HCT116 (cell line): ENCODE data around the gene SIT1. TPM values are rescaled to one million over a fixed set of nuclear protein-coding genes. Genes with fewer than 3 reads are reported as not detected.

Experiments used
- ATAC-seq: fragments of 200-7000 bp; cut with Tn5 transposase; 2 replicates; pipeline ENCODE4 v1.9.1; 2020; ENCODE audit warnings: mild to moderate bottlenecking, moderate library complexity
- BruUV-seq: library from RNA; stranded (reverse); fragments of 400-500 nt; replicated peaks from 2 replicates; lab custom pipeline; 2021; lab: Mats Ljungman, UMichigan
- CTCF ChIA-PET: fragments of 300-600 bp; sonication (Branson Sonifier 250); formaldehyde crosslinking; loops from one replicate; lab custom pipeline; 2021; ENCODE audit warnings: antibody characterized with exemption; lab: Charles Lee
- POLR2A ChIA-PET: fragments of 300-600, 350-600 bp; sonication (Branson Sonifier 250); formaldehyde crosslinking; loops from one replicate; lab custom pipeline; 2021; ENCODE audit warnings: antibody characterized with exemption; lab: Charles Lee
- RAD21 ChIA-PET, 2 experiments: fragments of 300-600 bp; sonication (Branson Sonifier 250); formaldehyde crosslinking; loops; one replicate each; lab custom pipeline; 2023; ENCODE audit warnings: low total read pairs in 2 of 2; ENCODE audit not compliant: uncharacterized antibody in 2 of 2, unreplicated experiment in 2 of 2, low non-redundant PET in 1 of 2; lab: Charles Lee
- DNase-seq: peaks from one replicate; pipeline ENCODE4 v3.0.0-alpha.2; 2010; ENCODE audit warnings: low read depth, low spot score
- H2AFZ ChIP-seq: fragments of 200-600 bp; shearing (Covaris generic), sonication (generic); 2 replicates; pipeline ENCODE4 v1.6.1; 2017; ENCODE audit warnings: low read depth, mixed run types, mixed read lengths, antibody characterized with exemption, low read length; ENCODE audit not compliant: poor library complexity, severe bottlenecking
- H3K27ac ChIP-seq: 2 replicates; pipeline ENCODE4 v1.5.1; 2012; ENCODE audit warnings: low read depth, low read length
- H3K27me3 ChIP-seq: fragments of 200-600 bp; sonication (generic); 2 replicates; pipeline ENCODE4 v1.6.1; 2016; ENCODE audit warnings: mixed run types, low read length, mixed read lengths; ENCODE audit not compliant: insufficient read depth
- H3K36me3 ChIP-seq, 2 experiments: fragments of 200-500 bp in 1 of 2; fragments of 200-600 bp in 1 of 2; sonication (Bioruptor generic) in 1 of 2; sonication (generic) in 1 of 2; 2 replicates each; pipeline versions ENCODE4 v1.5.1 to v1.6.1; 2014 to 2016; ENCODE audit warnings: low read length in 2 of 2, inconsistent platforms in 1 of 2, mixed read lengths in 1 of 2, mixed run types in 1 of 2; ENCODE audit not compliant: insufficient read depth in 2 of 2, control insufficient read depth in 1 of 2
- H3K4me1 ChIP-seq, 2 experiments: fragments of 200-600 bp in 1 of 2; sonication (generic) in 1 of 2; 2 replicates each; pipeline versions ENCODE4 v1.5.1 to v1.6.1; 2012 to 2017; ENCODE audit warnings: low read length in 2 of 2, inconsistent platforms in 1 of 2, mild to moderate bottlenecking in 1 of 2, mixed read lengths in 1 of 2, mixed run types in 1 of 2, moderate library complexity in 1 of 2; ENCODE audit not compliant: insufficient read depth in 2 of 2, control insufficient read depth in 1 of 2
- H3K4me2 ChIP-seq: fragments of 200-600 bp; sonication (generic); 2 replicates; pipeline ENCODE4 v1.6.1; 2017; ENCODE audit warnings: mixed run types, low read length, mixed read lengths
- H3K4me3 ChIP-seq, 2 experiments: fragments of 200-600 bp in 1 of 2; sonication (generic) in 1 of 2; replicated peaks in 1 of 2; 2 replicates each; pipeline ENCODE4 v1.5.1; 2011 to 2016; ENCODE audit warnings: low read length in 2 of 2, control low read depth in 1 of 2, low read depth in 1 of 2, mild to moderate bottlenecking in 1 of 2, mixed read lengths in 1 of 2, mixed run types in 1 of 2
- H3K79me2 ChIP-seq: fragments of 200-600 bp; sonication (generic); 2 replicates; pipeline ENCODE4 v1.6.1; 2017; ENCODE audit warnings: mild to moderate bottlenecking, mixed run types, low read length, moderate library complexity, mixed read lengths; ENCODE audit not compliant: insufficient read depth
- H3K9ac ChIP-seq: fragments of 200-600 bp; sonication (generic); 2 replicates; pipeline ENCODE4 v1.6.1; 2016; ENCODE audit warnings: low read length, mixed read lengths
- H3K9me2 ChIP-seq: fragments of 200-600 bp; sonication (generic), shearing (Covaris generic); 2 replicates; pipeline ENCODE4 v1.6.1; 2017; ENCODE audit warnings: mixed run types, mild to moderate bottlenecking, moderate library complexity; ENCODE audit not compliant: insufficient read depth
- H3K9me3 ChIP-seq, 2 experiments: fragments of 200-500 bp in 1 of 2; fragments of 200-600 bp in 1 of 2; sonication (Bioruptor generic) in 1 of 2; sonication (generic) in 1 of 2; 2 replicates each; pipeline ENCODE4 v1.6.1; 2014 to 2017; ENCODE audit warnings: low read length in 2 of 2, mixed read lengths in 2 of 2, inconsistent platforms in 1 of 2, low read depth in 1 of 2, mild to moderate bottlenecking in 1 of 2, mixed run types in 1 of 2, moderate library complexity in 1 of 2; ENCODE audit not compliant: control insufficient read depth in 1 of 2, insufficient read depth in 1 of 2
- H4K20me1 ChIP-seq: fragments of 200-600 bp; sonication (generic), shearing (Covaris generic); 2 replicates; pipeline ENCODE4 v1.6.1; 2017; ENCODE audit warnings: mixed run types, mild to moderate bottlenecking, moderate library complexity; ENCODE audit not compliant: insufficient read depth
- CBX3 ChIP-seq: IDR thresholded peaks from 2 replicates; pipeline ENCODE4 v1.6.1; 2012; ENCODE audit warnings: low read depth
- EZH2 ChIP-seq: fragments of 200-600 bp; sonication (generic); IDR thresholded peaks from 2 replicates; pipeline ENCODE4 v1.6.1; 2017; ENCODE audit warnings: antibody characterized with exemption, mixed run types
- EZH2phosphoT487 ChIP-seq: fragments of 200-600 bp; IDR thresholded peaks from 2 replicates; pipeline ENCODE4 v1.6.1; 2018; ENCODE audit warnings: antibody characterized with exemption, borderline replicate concordance
- FOSL1 ChIP-seq: IDR thresholded peaks from 2 replicates; pipeline ENCODE4 v1.6.1; 2012; ENCODE audit warnings: low read depth
- POLR2A ChIP-seq: IDR thresholded peaks from 2 replicates; pipeline ENCODE4 v1.7.0; 2011; ENCODE audit warnings: borderline replicate concordance; ENCODE audit not compliant: insufficient read depth, insufficient read length; ENCODE audit errors: extremely low read depth
- POLR2AphosphoS5 ChIP-seq: IDR thresholded peaks from 2 replicates; pipeline ENCODE4 v1.6.1; 2011; ENCODE audit warnings: mild to moderate bottlenecking, low read depth, low read length, moderate library complexity
- REST ChIP-seq: IDR thresholded peaks from 2 replicates; pipeline ENCODE4 v1.6.1; 2012; ENCODE audit warnings: low read depth
- TCF7L2 ChIP-seq: IDR thresholded peaks from 2 replicates; pipeline ENCODE4 v1.7.0; 2011; ENCODE audit warnings: borderline replicate concordance, inconsistent platforms; ENCODE audit not compliant: insufficient read depth, insufficient read length; ENCODE audit errors: extremely low read depth
- YY1 ChIP-seq: IDR thresholded peaks from 2 replicates; pipeline ENCODE4 v1.6.1; 2011; ENCODE audit warnings: low read length, low read depth, moderate library complexity, mild to moderate bottlenecking; ENCODE audit not compliant: insufficient replicate concordance; ENCODE audit errors: extremely low read depth
- ZFX ChIP-seq: fragments of 450-650 bp; IDR thresholded peaks from 2 replicates; pipeline ENCODE4 v1.6.1; 2017
- ZNF274 ChIP-seq: fragments of 200-500 bp; sonication (Bioruptor generic); IDR thresholded peaks from 2 replicates; pipeline ENCODE4 v1.6.1; 2014; ENCODE audit warnings: mild to moderate bottlenecking, low read depth, low read length, inconsistent platforms
- intact Hi-C: fragments of 100-400 bp; cut with micrococcal nuclease; formaldehyde crosslinking; loops from 2 replicates; pipeline ENCODE4 v1.10.0; 2022
- total RNA-seq: library from RNA; stranded (reverse); gene quantifications from one replicate; pipeline ENCODE4 v1.2.1, GENCODE V29; 2021; ENCODE audit not compliant: unreplicated experiment
- TF ChIP-seq, protein P1 (sequence below): IDR thresholded peaks from 2 replicates; pipeline ENCODE4 v1.6.1; 2011; ENCODE audit warnings: mild to moderate bottlenecking, low read length, moderate library complexity; ENCODE audit not compliant: insufficient replicate concordance; ENCODE audit errors: extremely low read depth

SIT1 gene
- total RNA-seq, 1 experiment from 2014 or later: not detected

GRCh38 chr9:35615981-35616680 lies 34.6 kb downstream of the SIT1 start:
- POLR2A ChIA-PET: no interaction called here
- Histone ChIP-seq H3K9me3 (no peaks in the 10 kb centered on the region), H3K27ac (no peak overlapping the region), H3K4me2 (no peak overlapping the region), H4K20me1 (no peaks in the 10 kb centered on the region), H3K79me2 (no peaks in the 10 kb centered on the region), H3K9ac (no peak overlapping the region), H3K36me3 (no peaks in the 10 kb centered on the region), H3K4me1 (no peaks in the 10 kb centered on the region), H3K9me2 (no peaks in the 10 kb centered on the region), H3K4me3 (no peak overlapping the region), H3K27me3 (no peaks in the 10 kb centered on the region), H2AFZ (no peak overlapping the region)
- ATAC-seq: no peak
- no peak for TF ChIP-seq ZNF274
- TF ChIP-seq REST: no peak
- no peak for DNase-seq
- CTCF ChIA-PET: interaction anchor here (1.6 kb wide), 1 partner anchor 12 kb away, joined by 5 read pairs; no protein-coding TSS in a partner anchor
- intact Hi-C loops: no loop called here
- BruUV-seq: no TSS peak
- RAD21 ChIA-PET: no interaction called here

GRCh38 chr9:35612843-35613242 lies 37.9 kb downstream of the SIT1 start:
- Histone ChIP-seq H3K4me1 (no peaks in the 10 kb centered on the region), H3K4me2 (no peak overlapping the region), H3K79me2 (no peaks in the 10 kb centered on the region), H3K27ac (no peak overlapping the region), H3K27me3 (no peaks in the 10 kb centered on the region), H2AFZ (no peak overlapping the region), H4K20me1 (no peaks in the 10 kb centered on the region), H3K4me3 (no peak overlapping the region), H3K9ac (no peak overlapping the region), H3K9me3 (no peaks in the 10 kb centered on the region), H3K36me3 (peaks cover 3 to 10% of the 10 kb centered on the region in 2 experiments; a peak in 3 of 4 replicates), H3K9me2 (no peaks in the 10 kb centered on the region)
- ChIA-PET CTCF (interaction anchor here (1.1 kb wide), 1 partner anchor 9 kb away, joined by 3 read pairs; no protein-coding TSS in a partner anchor), RAD21 (no interaction called here), POLR2A (no interaction called here)
- ATAC-seq: no peak
- BruUV-seq: no TSS peak
- no peak for DNase-seq
- TF ChIP-seq FOSL1: no peak
- TF ChIP-seq, protein P1, sequence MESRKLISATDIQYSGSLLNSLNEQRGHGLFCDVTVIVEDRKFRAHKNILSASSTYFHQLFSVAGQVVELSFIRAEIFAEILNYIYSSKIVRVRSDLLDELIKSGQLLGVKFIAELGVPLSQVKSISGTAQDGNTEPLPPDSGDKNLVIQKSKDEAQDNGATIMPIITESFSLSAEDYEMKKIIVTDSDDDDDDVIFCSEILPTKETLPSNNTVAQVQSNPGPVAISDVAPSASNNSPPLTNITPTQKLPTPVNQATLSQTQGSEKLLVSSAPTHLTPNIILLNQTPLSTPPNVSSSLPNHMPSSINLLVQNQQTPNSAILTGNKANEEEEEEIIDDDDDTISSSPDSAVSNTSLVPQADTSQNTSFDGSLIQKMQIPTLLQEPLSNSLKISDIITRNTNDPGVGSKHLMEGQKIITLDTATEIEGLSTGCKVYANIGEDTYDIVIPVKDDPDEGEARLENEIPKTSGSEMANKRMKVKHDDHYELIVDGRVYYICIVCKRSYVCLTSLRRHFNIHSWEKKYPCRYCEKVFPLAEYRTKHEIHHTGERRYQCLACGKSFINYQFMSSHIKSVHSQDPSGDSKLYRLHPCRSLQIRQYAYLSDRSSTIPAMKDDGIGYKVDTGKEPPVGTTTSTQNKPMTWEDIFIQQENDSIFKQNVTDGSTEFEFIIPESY: no peak
- no peak for TF ChIP-seq ZFX
- TF ChIP-seq EZH2phosphoT487: no peak
- no peak for TF ChIP-seq TCF7L2
- no peak for TF ChIP-seq POLR2AphosphoS5
- TF ChIP-seq YY1: no peak
- TF ChIP-seq EZH2: no peak
- no peak for TF ChIP-seq POLR2A
- no peak for TF ChIP-seq CBX3
- intact Hi-C loops: no loop called here
